Measurements from ENCODE around the gene POLR3A. TPM values are rescaled to one million over a fixed set of nuclear protein-coding genes. Genes with fewer than 3 reads are reported as not detected.

POLR3A gene
- total RNA-seq, 1 donor = 11.9 TPM

- peaks cover 11% of the 10 kb centered on the region for H3K4me1 ChIP-seq (ENCODE audit: insufficient read depth, low read length)
- no peak overlapping the region for H3K4me2 ChIP-seq (ENCODE audit: insufficient read depth, low read length)
- no peaks in the 10 kb centered on the region for H3K27me3 ChIP-seq (ENCODE audit: insufficient read depth, low read length)
- H4K20me1 ChIP-seq (ENCODE audit: insufficient read depth, low read length) = peaks cover 3% of the 10 kb centered on the region
- H3K79me2 ChIP-seq (ENCODE audit: insufficient read depth, low read length) = no peaks in the 10 kb centered on the region
- peak overlapping the region; percentile 47 for H3K27ac ChIP-seq (ENCODE audit: low read depth, low read length)
- no peaks in the 10 kb centered on the region for H3K9me3 ChIP-seq (ENCODE audit: low read depth, low read length)
- no peak overlapping the region for H3K4me3 ChIP-seq (ENCODE audit: insufficient read depth, low read length)
- TF ChIP-seq CTCF (IDR thresholded peaks at IDR 0.05; ENCODE audit: extremely low read depth, low read depth, low read length) = no peak
- peaks cover 90% of the 10 kb centered on the region for H3K36me3 ChIP-seq (ENCODE audit: insufficient read depth, low read length)
- DNase-seq (ENCODE audit: insufficient read length, low spot score, missing footprints) = peak; percentile 70
- no peak overlapping the region for H2AFZ ChIP-seq (ENCODE audit: low read length)
Measured at GRCh38 chr10:77983384-77984341, 45.7 kb downstream of the POLR3A start.

GRCh38 chr10:77981281-77981680 lies 48.0 kb downstream of the POLR3A start:
- no peak overlapping the region for H3K27ac ChIP-seq (ENCODE audit: low read depth, low read length)
- H3K4me1 ChIP-seq (ENCODE audit: insufficient read depth, low read length) = peaks cover 11% of the 10 kb centered on the region
- H3K4me3 ChIP-seq (ENCODE audit: insufficient read depth, low read length) = no peak overlapping the region
- no peak overlapping the region for H3K4me2 ChIP-seq (ENCODE audit: insufficient read depth, low read length)
- TF ChIP-seq CTCF (IDR thresholded peaks at IDR 0.05; ENCODE audit: extremely low read depth, low read depth, low read length) = no peak
- H3K27me3 ChIP-seq (ENCODE audit: insufficient read depth, low read length) = no peaks in the 10 kb centered on the region
- no peak overlapping the region for H2AFZ ChIP-seq (ENCODE audit: low read length)
- H3K79me2 ChIP-seq (ENCODE audit: insufficient read depth, low read length) = no peaks in the 10 kb centered on the region
- DNase-seq (ENCODE audit: insufficient read length, low spot score, missing footprints) = no peak
- no peaks in the 10 kb centered on the region for H3K9me3 ChIP-seq (ENCODE audit: low read depth, low read length)
- peaks cover 3% of the 10 kb centered on the region for H4K20me1 ChIP-seq (ENCODE audit: insufficient read depth, low read length)
- H3K36me3 ChIP-seq (ENCODE audit: insufficient read depth, low read length) = peaks cover 91% of the 10 kb centered on the region

- Histone ChIP-seq H3K4me1 (ENCODE audit: insufficient read depth, low read length) (peaks cover 11% of the 10 kb centered on the region), H3K36me3 (ENCODE audit: insufficient read depth, low read length) (peaks cover 78% of the 10 kb centered on the region), H3K4me2 (ENCODE audit: insufficient read depth, low read length) (no peak overlapping the region), H3K27ac (ENCODE audit: low read depth, low read length) (no peak overlapping the region), H3K4me3 (ENCODE audit: insufficient read depth, low read length) (no peak overlapping the region), H4K20me1 (ENCODE audit: insufficient read depth, low read length) (peaks cover 3% of the 10 kb centered on the region), H2AFZ (ENCODE audit: low read length) (no peak overlapping the region), H3K27me3 (ENCODE audit: insufficient read depth, low read length) (no peaks in the 10 kb centered on the region), H3K9me3 (ENCODE audit: low read depth, low read length) (no peaks in the 10 kb centered on the region), H3K79me2 (ENCODE audit: insufficient read depth, low read length) (no peaks in the 10 kb centered on the region)
- no peak for TF ChIP-seq CTCF (IDR thresholded peaks at IDR 0.05; ENCODE audit: extremely low read depth, low read depth, low read length)
- DNase-seq (ENCODE audit: insufficient read length, low spot score, missing footprints) = no peak
Measured at GRCh38 chr10:77979221-77979620, 50.1 kb downstream of the POLR3A start.

- Histone ChIP-seq H3K27ac (ENCODE audit: low read depth, low read length) (no peak overlapping the region), H4K20me1 (ENCODE audit: insufficient read depth, low read length) (peaks cover 3% of the 10 kb centered on the region), H3K36me3 (ENCODE audit: insufficient read depth, low read length) (peaks cover 72% of the 10 kb centered on the region), H3K4me1 (ENCODE audit: insufficient read depth, low read length) (peaks cover 2% of the 10 kb centered on the region), H3K4me3 (ENCODE audit: insufficient read depth, low read length) (no peak overlapping the region), H3K79me2 (ENCODE audit: insufficient read depth, low read length) (no peaks in the 10 kb centered on the region), H3K4me2 (ENCODE audit: insufficient read depth, low read length) (no peak overlapping the region), H2AFZ (ENCODE audit: low read length) (no peak overlapping the region), H3K9me3 (ENCODE audit: low read depth, low read length) (no peaks in the 10 kb centered on the region), H3K27me3 (ENCODE audit: insufficient read depth, low read length) (no peaks in the 10 kb centered on the region)
- TF ChIP-seq CTCF (IDR thresholded peaks at IDR 0.05; ENCODE audit: extremely low read depth, low read depth, low read length) = no peak
- no peak for DNase-seq (ENCODE audit: insufficient read length, low spot score, missing footprints)
Measured at GRCh38 chr10:77978360-77978759, 51.0 kb downstream of the POLR3A start.

All from osteoblast (primary cell).